ENCODE measurements around the gene ACP5.

DNA sequence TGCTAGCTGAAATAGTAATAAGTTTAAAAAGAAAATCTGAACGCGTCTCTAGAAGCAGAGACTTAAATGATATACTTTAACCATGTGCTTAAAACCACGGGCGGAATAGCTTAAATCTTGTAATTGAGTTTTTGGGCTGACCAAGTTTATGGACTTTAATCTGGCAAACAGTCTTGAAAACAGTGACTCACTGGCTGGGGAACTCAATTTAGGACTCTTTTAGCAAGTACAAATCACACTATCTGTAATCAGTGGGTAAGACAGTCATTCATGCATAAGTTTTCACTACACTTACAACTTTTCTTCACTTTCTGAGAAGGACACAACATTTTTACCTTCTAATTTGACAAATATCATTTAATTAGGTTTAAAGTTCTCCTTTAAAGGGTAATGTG lies 46.6 kb upstream of the ACP5 start:
- TF ChIP-seq, protein P1, sequence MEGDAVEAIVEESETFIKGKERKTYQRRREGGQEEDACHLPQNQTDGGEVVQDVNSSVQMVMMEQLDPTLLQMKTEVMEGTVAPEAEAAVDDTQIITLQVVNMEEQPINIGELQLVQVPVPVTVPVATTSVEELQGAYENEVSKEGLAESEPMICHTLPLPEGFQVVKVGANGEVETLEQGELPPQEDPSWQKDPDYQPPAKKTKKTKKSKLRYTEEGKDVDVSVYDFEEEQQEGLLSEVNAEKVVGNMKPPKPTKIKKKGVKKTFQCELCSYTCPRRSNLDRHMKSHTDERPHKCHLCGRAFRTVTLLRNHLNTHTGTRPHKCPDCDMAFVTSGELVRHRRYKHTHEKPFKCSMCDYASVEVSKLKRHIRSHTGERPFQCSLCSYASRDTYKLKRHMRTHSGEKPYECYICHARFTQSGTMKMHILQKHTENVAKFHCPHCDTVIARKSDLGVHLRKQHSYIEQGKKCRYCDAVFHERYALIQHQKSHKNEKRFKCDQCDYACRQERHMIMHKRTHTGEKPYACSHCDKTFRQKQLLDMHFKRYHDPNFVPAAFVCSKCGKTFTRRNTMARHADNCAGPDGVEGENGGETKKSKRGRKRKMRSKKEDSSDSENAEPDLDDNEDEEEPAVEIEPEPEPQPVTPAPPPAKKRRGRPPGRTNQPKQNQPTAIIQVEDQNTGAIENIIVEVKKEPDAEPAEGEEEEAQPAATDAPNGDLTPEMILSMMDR (conservative IDR thresholded peaks at IDR 0.05; ENCODE audit: low read depth, low read length): no peak
- TF ChIP-seq EZH2 (IDR thresholded peaks at IDR 0.05; ENCODE audit: low read length, unreplicated experiment) (no peak), EZH2phosphoT487 (IDR thresholded peaks at IDR 0.05; ENCODE audit: borderline replicate concordance, low read length) (no peak)

Measured in PC-3 (cell line).